Spleen (tissue), 11 donors: ENCODE data around the gene BCL11B. TPM values are rescaled to one million over a fixed set of nuclear protein-coding genes. Genes with fewer than 3 reads are reported as not detected.

Experiments
- DNase-seq: peaks from one replicate; pipeline ENCODE4 v3.0.0-alpha.2; 2020
- H3K27ac ChIP-seq, 8 donors: fragments of 200-600 bp; sonication (generic) in 7 of 8; 1 replicate in 4 of 8; 2 replicates in 4 of 8; pipeline versions ENCODE4 v1.5.0 to v1.8.0; 2016 to 2021; ENCODE audit warnings: inconsistent platforms in 4 of 8, mild to moderate bottlenecking in 4 of 8, moderate library complexity in 1 of 8
- H3K27me3 ChIP-seq, 7 donors: fragments of 200-600 bp; sonication (generic) in 6 of 7; replicated peaks in 1 of 7; 1 replicate in 4 of 7; 2 replicates in 3 of 7; pipeline versions ENCODE4 v1.5.0 to v1.8.0; 2016 to 2021; ENCODE audit warnings: inconsistent platforms in 3 of 7, mild to moderate bottlenecking in 1 of 7
- H3K36me3 ChIP-seq, 6 donors: fragments of 200-600 bp; sonication (generic) in 5 of 6; 1 replicate in 4 of 6; 2 replicates in 2 of 6; pipeline versions ENCODE4 v1.5.0 to v1.8.0; 2016 to 2021; ENCODE audit warnings: inconsistent platforms in 2 of 6
- H3K4me1 ChIP-seq, 6 donors: fragments of 200-600 bp; sonication (generic) in 5 of 6; 1 replicate in 3 of 6; 2 replicates in 3 of 6; pipeline versions ENCODE4 v1.5.0 to v1.8.0; 2016 to 2021; ENCODE audit warnings: inconsistent platforms in 3 of 6
- H3K4me3 ChIP-seq, 8 donors: fragments of 200-600 bp; sonication (generic) in 7 of 8; 1 replicate in 4 of 8; 2 replicates in 4 of 8; pipeline versions ENCODE4 v1.5.0 to v1.8.0; 2016 to 2021; ENCODE audit warnings: inconsistent platforms in 4 of 8, mild to moderate bottlenecking in 4 of 8, moderate library complexity in 2 of 8
- H3K9me3 ChIP-seq, 8 donors: fragments of 200-600 bp; sonication (generic) in 7 of 8; 1 replicate in 4 of 8; 2 replicates in 4 of 8; pipeline versions ENCODE4 v1.5.0 to v1.8.0; 2016 to 2021; ENCODE audit warnings: inconsistent platforms in 4 of 8
- CTCF ChIP-seq, 11 experiments: fragments of 200-600 bp in 7 of 11; fragments of 450-650 bp in 4 of 11; sonication (generic) in 4 of 11; IDR thresholded peaks in 8 of 11; conservative IDR thresholded peaks in 3 of 11; 1 replicate in 7 of 11; 2 replicates in 4 of 11; pipeline versions ENCODE4 v1.4.0 to v1.8.0; 2016 to 2021; ENCODE audit warnings: antibody characterized with exemption in 11 of 11, inconsistent platforms in 4 of 11, mild to moderate bottlenecking in 1 of 11
- POLR2A ChIP-seq, 3 donors: fragments of 450-650 bp; IDR thresholded peaks; one replicate each; pipeline ENCODE4 v1.5.1; 2017; ENCODE audit warnings: antibody characterized with exemption in 3 of 3, mild to moderate bottlenecking in 1 of 3
- POLR2AphosphoS5 ChIP-seq, 3 donors: sonication (generic); formaldehyde crosslinking; IDR thresholded peaks; one replicate each; pipeline ENCODE4 v1.5.1; 2017; ENCODE audit warnings: antibody characterized with exemption in 3 of 3
- WGBS, 5 donors: extraction: QIAGEN DNeasy Blood & Tissue Kit in 3 of 5; methylation state at CpG; one replicate each; pipeline versions ENCODE4 v1.1.5 to v1.1.7; 2013 to 2018; 5-methylcytosine and 5-hydroxymethylcytosine counted together
- intact Hi-C: fragments of 100-400 bp; cut with DNase I; formaldehyde crosslinking; loops from one replicate; pipeline ENCODE4 v1.15.0; 2023; ENCODE audit warnings: low total_unique reads
- polyA plus RNA-seq, 3 donors: library from polyadenylated mRNA; stranded (reverse); fragments of 200-250 nt; gene quantifications; one replicate each; pipeline ENCODE4 v1.2.1, GENCODE V29; 2013
- total RNA-seq, 7 donors: library from RNA; depleted of rRNA in 3 of 7; stranded (reverse); fragments of >200 nt in 3 of 7; fragmentation: NEBNext Ultra II Directional in 4 of 7; extraction: Animal tissue kit (Norgen Biotek cat#: 25700) in 4 of 7; gene quantifications; one replicate each; pipeline versions ENCODE4 v1.1.0 to v1.2.1, GENCODE V29; 2016 to 2021
- donor health status: healthy with polysubstance abuse.
- donor health status: DM: no; HTN: no; CAD: no; lungs with moderate emphysema.
- donor health status: DM: no; HTN: no; CAD: no.
- donor health status: Bipolar disorder and iron deficiency.
- donor health status: healthy.
- donor health status: DM: no; HTN: no; CAD: no.
- donor health status: DM: yes; HTN: yes; CAD: no.

Gene BCL11B
- total and polyA plus RNA-seq, 10 donors = 0.74 to 21.1 (median 11.4) TPM

GRCh38 chr14:99309220-99309766 lies 37.3 kb upstream of the BCL11B start:
- no peaks in the 10 kb centered on the region for H3K4me1 ChIP-seq
- DNase-seq = no peak
- H3K36me3 ChIP-seq = no peaks in the 10 kb centered on the region
- intact Hi-C loops = no loop called here
- WGBS, 5 donors = 92 to 98% (median 94%) methylated on average over 4 of the region's 4 CpGs
- peaks cover 0 to 29% (median 9%) of the 10 kb centered on the region in 8 donors for H3K9me3 ChIP-seq
- TF ChIP-seq POLR2AphosphoS5 (IDR thresholded peaks at IDR 0.05) (no peak), CTCF (IDR thresholded peaks at IDR 0.05 in 8 of 11, conservative IDR thresholded peaks at IDR 0.05 in 3 of 11) (no peak), POLR2A (IDR thresholded peaks at IDR 0.05) (no peak)
- no peak overlapping the region for H3K4me3 ChIP-seq
- no peaks in the 10 kb centered on the region for H3K27me3 ChIP-seq
- H3K27ac ChIP-seq = no peak overlapping the region

- H3K9me3 ChIP-seq = peaks cover 0 to 32% (median 15%) of the 10 kb centered on the region in 8 donors
- H3K27ac ChIP-seq = no peak overlapping the region
- no peaks in the 10 kb centered on the region for H3K36me3 ChIP-seq
- DNase-seq = no peak
- H3K4me3 ChIP-seq = no peak overlapping the region
- TF ChIP-seq POLR2A (IDR thresholded peaks at IDR 0.05) (no peak), POLR2AphosphoS5 (IDR thresholded peaks at IDR 0.05) (no peak), CTCF (IDR thresholded peaks at IDR 0.05 in 8 of 11, conservative IDR thresholded peaks at IDR 0.05 in 3 of 11) (no peak)
- no peaks in the 10 kb centered on the region for H3K4me1 ChIP-seq
- no peaks in the 10 kb centered on the region for H3K27me3 ChIP-seq
- 78 to 87% (median 81%) methylated on average over 1 of the region's 1 CpG for WGBS, 5 donors
- intact Hi-C loops = no loop called here
Measured at GRCh38 chr14:99304208-99304607, 32.2 kb upstream of the BCL11B start.

- peaks cover 0 to 59% (median 40%) of the 10 kb centered on the region in 8 donors for H3K9me3 ChIP-seq
- H3K4me1 ChIP-seq = no peaks in the 10 kb centered on the region
- no peak for DNase-seq
- H3K27me3 ChIP-seq = peaks cover 0 to 11% (median 0%) of the 10 kb centered on the region in 7 donors
- intact Hi-C loops = no loop called here
- no peak overlapping the region for H3K27ac ChIP-seq
- H3K4me3 ChIP-seq = no peak overlapping the region
- TF ChIP-seq POLR2AphosphoS5 (IDR thresholded peaks at IDR 0.05) (no peak), CTCF (IDR thresholded peaks at IDR 0.05 in 8 of 11, conservative IDR thresholded peaks at IDR 0.05 in 3 of 11) (no peak), POLR2A (IDR thresholded peaks at IDR 0.05) (no peak)
- no peaks in the 10 kb centered on the region for H3K36me3 ChIP-seq
Measured at GRCh38 chr14:99300190-99300589, 28.2 kb upstream of the BCL11B start.

- no peak for DNase-seq
- 78 to 93% (median 83%) methylated on average over 10 of the region's 10 CpGs for WGBS, 5 donors
- Histone ChIP-seq H3K9me3 (peaks cover 0 to 47% (median 37%) of the 10 kb centered on the region in 8 donors), H3K4me3 (no peak overlapping the region), H3K4me1 (no peaks in the 10 kb centered on the region), H3K36me3 (no peaks in the 10 kb centered on the region), H3K27me3 (peaks cover 0 to 11% (median 0%) of the 10 kb centered on the region in 7 donors), H3K27ac (no peak overlapping the region)
- intact Hi-C loops = no loop called here
- TF ChIP-seq POLR2AphosphoS5 (IDR thresholded peaks at IDR 0.05) = no peak
- no peak for TF ChIP-seq CTCF (IDR thresholded peaks at IDR 0.05 in 8 of 11, conservative IDR thresholded peaks at IDR 0.05 in 3 of 11)
- TF ChIP-seq POLR2A (IDR thresholded peaks at IDR 0.05) = no peak
Measured at GRCh38 chr14:99296517-99296916, 24.5 kb upstream of the BCL11B start.
